ENCODE results near the gene LAMB4. TPM values are rescaled to one million over a fixed set of nuclear protein-coding genes. Genes with fewer than 3 reads are reported as not detected.

LAMB4 gene
- total and polyA plus RNA-seq, 2 of the 4 experiments (the other 2 are of a cell fraction) = 0.12 to 0.18 TPM

- Histone ChIP-seq H4K8ac (ENCODE audit: low read depth in 2 of 2, low read length in 2 of 2) (no peak overlapping the region), H3K4ac (ENCODE audit: low read depth, low read length) (no peak overlapping the region), H2AK5ac (ENCODE audit: low read depth, low read length) (no peak overlapping the region), H3K18ac (ENCODE audit: low read depth, low read length) (no peak overlapping the region), H4K5ac (ENCODE audit: low read depth, low read length) (no peak overlapping the region), H4K91ac (ENCODE audit: insufficient read depth, low read depth, low read length) (no peak overlapping the region), H3K4me3 (ENCODE audit: insufficient read depth, low read depth, low read length) (no peak overlapping the region), H3K4me2 (ENCODE audit: low read depth, low read length) (no peak overlapping the region), H3K14ac (replicated peaks; ENCODE audit: low read depth, low read length) (no peak overlapping the region), H3K9ac (ENCODE audit: low read depth, low read length) (no peak overlapping the region), H2AFZ (replicated peaks; ENCODE audit: low read length, poor library complexity) (no peak overlapping the region), H3K9me1 (ENCODE audit: insufficient read depth, low read length) (no peaks in the 10 kb centered on the region), H3K4me1 (ENCODE audit: control insufficient read depth, insufficient read depth, low read length) (peaks cover 4% of the 10 kb centered on the region; the same call in 1 of the 2 replicates), H3K27ac (ENCODE audit: insufficient read depth, low read length) (no peak overlapping the region), H2AK9ac (replicated peaks; ENCODE audit: low read depth, low read length, poor library complexity) (no peak overlapping the region), H3K23ac (ENCODE audit: low read depth, low read length) (no peak overlapping the region), H3K36me3 (ENCODE audit: control insufficient read depth, insufficient read depth, low read length) (no peaks in the 10 kb centered on the region; the same call in 1 of the 2 replicates), H2BK5ac (ENCODE audit: low read depth, low read length, poor library complexity, severe bottlenecking) (no peak overlapping the region), H3K56ac (ENCODE audit: extremely low read depth, insufficient read depth, low read length) (no peak overlapping the region), H2BK120ac (ENCODE audit: low read depth, low read length) (no peak overlapping the region), H4K20me1 (ENCODE audit: insufficient read depth, low read length) (no peaks in the 10 kb centered on the region), H3K9me3 (ENCODE audit: control insufficient read depth, insufficient read depth, low read length) (no peaks in the 10 kb centered on the region), H2BK20ac (ENCODE audit: low read depth, low read length) (no peak overlapping the region), H3K79me1 (ENCODE audit: low read depth in 1 of 2, low read length in 2 of 2) (no peaks in the 10 kb centered on the region), H2BK15ac (ENCODE audit: low read depth, low read length) (no peak overlapping the region), H3K27me3 (ENCODE audit: control insufficient read depth, insufficient read depth, low read length) (no peaks in the 10 kb centered on the region)
- DNase-seq (no peak), ATAC-seq (ENCODE audit: low read depth) (no peak)
- intact Hi-C loops (cut with micrococcal nuclease) (no loop called here), dilution Hi-C loops (cut with HindIII; ENCODE audit: low sequenced_read_pairs, unreplicated experiment) (loop anchor here (25.0 kb wide), 1 partner anchor 130 kb away; the partner anchor contains the start of gene LAMB1), in situ Hi-C loops (cut with MboI; ENCODE audit: low sequenced_read_pairs) (loop anchor here (25.0 kb wide), 1 partner anchor 405 kb away; the partner anchor contains the start of gene CBLL1)
- POLR2A ChIA-PET (ENCODE audit: unreplicated experiment) = no interaction called here
- TF ChIP-seq POLR2A (IDR thresholded peaks at IDR 0.05; ENCODE audit: low read depth, low read length) (no peak), ELK1 (IDR thresholded peaks at IDR 0.05; ENCODE audit: borderline replicate concordance, low read depth, low read length) (no peak), CEBPB (IDR thresholded peaks at IDR 0.05; ENCODE audit: low read depth, low read length) (no peak), CTCF (conservative IDR thresholded peaks at IDR 0.05; ENCODE audit: low read depth, low read length) (no peak), USF2 (IDR thresholded peaks at IDR 0.05; ENCODE audit: low read depth, low read length) (no peak), SMC3 (IDR thresholded peaks at IDR 0.05; ENCODE audit: low read depth, low read length) (no peak), NFE2L2 (IDR thresholded peaks at IDR 0.05; ENCODE audit: low read depth, low read length) (no peak), RFX5 (IDR thresholded peaks at IDR 0.05; ENCODE audit: low read depth, low read length) (no peak), BHLHE40 (IDR thresholded peaks at IDR 0.05; ENCODE audit: low read depth, low read length) (no peak), FOS (IDR thresholded peaks at IDR 0.05; ENCODE audit: low read depth, low read length) (no peak), MXI1 (IDR thresholded peaks at IDR 0.05; ENCODE audit: borderline replicate concordance, low read depth, low read length) (no peak), MAZ (IDR thresholded peaks at IDR 0.05; ENCODE audit: borderline replicate concordance, low read depth, low read length) (no peak), CHD1 (IDR thresholded peaks at IDR 0.05; ENCODE audit: low read depth, low read length) (no peak), MAFK (IDR thresholded peaks at IDR 0.05; ENCODE audit: low read depth, low read length) (no peak), RCOR1 (IDR thresholded peaks at IDR 0.05; ENCODE audit: insufficient replicate concordance, low read length) (no peak)
- 86% methylated on average over 3 of the region's 6 CpGs; no CpG with 5 or more reads in 1 of the 2 experiments for WGBS, 2 experiments (ENCODE audit: extremely low coverage in 2 of 2, insufficient read length in 1 of 2)
- CTCF ChIA-PET = no interaction called here
- BruUV-seq (replicated peaks) = no TSS peak
Observed at GRCh38 chr7:108142675-108143259, 12.6 kb upstream of the LAMB4 start.
